ENCODE results near the gene FOSL1.
A peak's percentile ranks its signal among the peaks of the same experiment; 100 is the strongest.

Gene FOSL1

GRCh38 chr11:65862941-65863888 is 37.0 kb downstream of the FOSL1 start:
- peak overlapping the region; percentile 1 for H3K27ac Mint-ChIP-seq
- peaks cover 92% of the 10 kb centered on the region for H3K36me3 Mint-ChIP-seq (ENCODE audit: low read depth)
- no peak overlapping the region for H3K4me3 Mint-ChIP-seq
- intact Hi-C loops (cut with micrococcal nuclease) = no loop called here
- peaks cover 71% of the 10 kb centered on the region for H3K4me1 Mint-ChIP-seq (ENCODE audit: low read depth)
- no peaks in the 10 kb centered on the region for H3K9me3 Mint-ChIP-seq
- no peaks in the 10 kb centered on the region for H3K27me3 Mint-ChIP-seq

- peaks cover 88% of the 10 kb centered on the region for H3K36me3 Mint-ChIP-seq (ENCODE audit: low read depth)
- peak overlapping the region; percentile 1 for H3K27ac Mint-ChIP-seq
- peaks cover 64% of the 10 kb centered on the region for H3K4me1 Mint-ChIP-seq (ENCODE audit: low read depth)
- no peak overlapping the region for H3K4me3 Mint-ChIP-seq
- intact Hi-C loops (cut with micrococcal nuclease) = no loop called here
- H3K9me3 Mint-ChIP-seq = no peaks in the 10 kb centered on the region
- H3K27me3 Mint-ChIP-seq = no peaks in the 10 kb centered on the region
These were observed 37.9 kb downstream of the FOSL1 start for GRCh38 chr11:65862191-65862735.

GRCh38 chr11:65861533-65862183 is 38.5 kb downstream of the FOSL1 start:
- peaks cover 61% of the 10 kb centered on the region for H3K4me1 Mint-ChIP-seq (ENCODE audit: low read depth)
- intact Hi-C loops (cut with micrococcal nuclease) = no loop called here
- no peaks in the 10 kb centered on the region for H3K9me3 Mint-ChIP-seq
- peak overlapping the region; percentile 96 for H3K27ac Mint-ChIP-seq
- peaks cover 88% of the 10 kb centered on the region for H3K36me3 Mint-ChIP-seq (ENCODE audit: low read depth)
- no peaks in the 10 kb centered on the region for H3K27me3 Mint-ChIP-seq
- H3K4me3 Mint-ChIP-seq = peak overlapping the region; percentile 82

GRCh38 chr11:65861165-65861505 is 39.1 kb downstream of the FOSL1 start:
- no peaks in the 10 kb centered on the region for H3K9me3 Mint-ChIP-seq
- no peaks in the 10 kb centered on the region for H3K27me3 Mint-ChIP-seq
- peaks cover 63% of the 10 kb centered on the region for H3K4me1 Mint-ChIP-seq (ENCODE audit: low read depth)
- H3K36me3 Mint-ChIP-seq (ENCODE audit: low read depth) = peaks cover 89% of the 10 kb centered on the region
- intact Hi-C loops (cut with micrococcal nuclease) = no loop called here
- H3K27ac Mint-ChIP-seq = peak overlapping the region; percentile 96
- peak overlapping the region; percentile 82 for H3K4me3 Mint-ChIP-seq

- peaks cover 89% of the 10 kb centered on the region for H3K36me3 Mint-ChIP-seq (ENCODE audit: low read depth)
- peaks cover 67% of the 10 kb centered on the region for H3K4me1 Mint-ChIP-seq (ENCODE audit: low read depth)
- H3K27ac Mint-ChIP-seq = peak within 1 kb of the TSS; percentile 96
- H3K9me3 Mint-ChIP-seq = no peaks in the 10 kb centered on the region
- H3K4me3 Mint-ChIP-seq = peak within 1 kb of the TSS; percentile 82
- intact Hi-C loops (cut with micrococcal nuclease) = no loop called here
- H3K27me3 Mint-ChIP-seq = no peaks in the 10 kb centered on the region
These were observed 39.7 kb downstream of the FOSL1 start, which contains the start of gene MUS81 for GRCh38 chr11:65860278-65861164. Gene MUS81, plus strand, starts transcription at chr11:65860433. Its CDS starts 321 bp downstream, at chr11:65860754.

GRCh38 chr11:65859812-65860277 is 40.3 kb downstream of the FOSL1 start:
- H3K9me3 Mint-ChIP-seq = no peaks in the 10 kb centered on the region
- peak overlapping the region; percentile 82 for H3K4me3 Mint-ChIP-seq
- H3K27ac Mint-ChIP-seq = peak overlapping the region; percentile 96
- H3K36me3 Mint-ChIP-seq (ENCODE audit: low read depth) = peaks cover 89% of the 10 kb centered on the region
- intact Hi-C loops (cut with micrococcal nuclease) = loop anchor here (2.0 kb wide), 1 partner anchor 27 kb away; the partner anchor contains the start of gene SNX32
- peaks cover 67% of the 10 kb centered on the region for H3K4me1 Mint-ChIP-seq (ENCODE audit: low read depth)
- H3K27me3 Mint-ChIP-seq = no peaks in the 10 kb centered on the region

GRCh38 chr11:65859095-65859811 is 40.9 kb downstream of the FOSL1 start:
- Mint-ChIP-seq H3K27ac (peak overlapping the region; percentile 96), H3K4me3 (peak overlapping the region; percentile 82), H3K9me3 (no peaks in the 10 kb centered on the region), H3K36me3 (ENCODE audit: low read depth) (peaks cover 89% of the 10 kb centered on the region), H3K27me3 (no peaks in the 10 kb centered on the region), H3K4me1 (ENCODE audit: low read depth) (peaks cover 73% of the 10 kb centered on the region)
- intact Hi-C loops (cut with micrococcal nuclease) = loop anchor here (2.0 kb wide), 1 partner anchor 26 kb away; the partner anchor contains the start of gene SNX32

- intact Hi-C loops (cut with micrococcal nuclease) = loop anchor here (2.0 kb wide), 1 partner anchor 26 kb away; the partner anchor contains the start of gene SNX32
- peak overlapping the region; percentile 96 for H3K27ac Mint-ChIP-seq
- H3K4me1 Mint-ChIP-seq (ENCODE audit: low read depth) = peaks cover 78% of the 10 kb centered on the region
- H3K27me3 Mint-ChIP-seq = no peaks in the 10 kb centered on the region
- peak overlapping the region; percentile 82 for H3K4me3 Mint-ChIP-seq
- H3K9me3 Mint-ChIP-seq = no peaks in the 10 kb centered on the region
- H3K36me3 Mint-ChIP-seq (ENCODE audit: low read depth) = peaks cover 89% of the 10 kb centered on the region
These were observed 41.5 kb downstream of the FOSL1 start for GRCh38 chr11:65858681-65859087.

- H3K4me1 Mint-ChIP-seq (ENCODE audit: low read depth) = peaks cover 79% of the 10 kb centered on the region
- intact Hi-C loops (cut with micrococcal nuclease) = loop anchor here (2.0 kb wide), 1 partner anchor 25 kb away; the partner anchor contains the start of gene SNX32
- peak within 1 kb of the TSS; percentile 96 for H3K27ac Mint-ChIP-seq
- H3K9me3 Mint-ChIP-seq = no peaks in the 10 kb centered on the region
- no peaks in the 10 kb centered on the region for H3K27me3 Mint-ChIP-seq
- H3K36me3 Mint-ChIP-seq (ENCODE audit: low read depth) = peaks cover 89% of the 10 kb centered on the region
- H3K4me3 Mint-ChIP-seq = peak within 1 kb of the TSS; percentile 98
These were observed 42.1 kb downstream of the FOSL1 start, which contains the start of gene CFL1 for GRCh38 chr11:65857853-65858680. Gene CFL1, minus strand, starts transcription at chr11:65858180. Its CDS starts 81 bp downstream, at chr11:65858099.

GRCh38 chr11:65857500-65857852 is 42.7 kb downstream of the FOSL1 start:
- H3K4me1 Mint-ChIP-seq (ENCODE audit: low read depth) = peaks cover 74% of the 10 kb centered on the region
- H3K36me3 Mint-ChIP-seq (ENCODE audit: low read depth) = peaks cover 89% of the 10 kb centered on the region
- H3K9me3 Mint-ChIP-seq = no peaks in the 10 kb centered on the region
- H3K27ac Mint-ChIP-seq = peak overlapping the region; percentile 96
- H3K27me3 Mint-ChIP-seq = no peaks in the 10 kb centered on the region
- intact Hi-C loops (cut with micrococcal nuclease) = no loop called here
- H3K4me3 Mint-ChIP-seq = peak overlapping the region; percentile 98

- H3K27me3 Mint-ChIP-seq = no peaks in the 10 kb centered on the region
- H3K9me3 Mint-ChIP-seq = no peaks in the 10 kb centered on the region
- peak overlapping the region; percentile 98 for H3K4me3 Mint-ChIP-seq
- H3K27ac Mint-ChIP-seq = peak overlapping the region; percentile 96
- intact Hi-C loops (cut with micrococcal nuclease) = no loop called here
- peaks cover 89% of the 10 kb centered on the region for H3K36me3 Mint-ChIP-seq (ENCODE audit: low read depth)
- peaks cover 72% of the 10 kb centered on the region for H3K4me1 Mint-ChIP-seq (ENCODE audit: low read depth)
These were observed 43.3 kb downstream of the FOSL1 start for GRCh38 chr11:65856689-65857499.

All from dendritic cell treated with granulocyte-macrophage colony-stimulating factor and Interleukin-4, amounts not matched to agents 40 ng/mL and 50 ng/mL, for 4 days (primary cell).